Transverse colon (tissue), 3 donors: ENCODE data around the gene RUNX1.

Experiments
- POLR2A ChIP-seq: fragments of 450-650 bp; IDR thresholded peaks from one replicate; pipeline ENCODE4 v1.6.1; 2016; ENCODE audit warnings: antibody characterized with exemption, mild to moderate bottlenecking, moderate library complexity
- TF ChIP-seq, protein P1 (sequence below), 5 experiments: fragments of 200-600 bp in 3 of 5; fragments of 450-650 bp in 2 of 5; sonication (generic) in 3 of 5; IDR thresholded peaks; 1 replicate in 2 of 5; 2 replicates in 3 of 5; pipeline ENCODE4 v1.5.1; 2016 to 2017; ENCODE audit warnings: antibody characterized with exemption in 5 of 5, inconsistent platforms in 3 of 5, mild to moderate bottlenecking in 2 of 5, moderate library complexity in 1 of 5

DNA sequence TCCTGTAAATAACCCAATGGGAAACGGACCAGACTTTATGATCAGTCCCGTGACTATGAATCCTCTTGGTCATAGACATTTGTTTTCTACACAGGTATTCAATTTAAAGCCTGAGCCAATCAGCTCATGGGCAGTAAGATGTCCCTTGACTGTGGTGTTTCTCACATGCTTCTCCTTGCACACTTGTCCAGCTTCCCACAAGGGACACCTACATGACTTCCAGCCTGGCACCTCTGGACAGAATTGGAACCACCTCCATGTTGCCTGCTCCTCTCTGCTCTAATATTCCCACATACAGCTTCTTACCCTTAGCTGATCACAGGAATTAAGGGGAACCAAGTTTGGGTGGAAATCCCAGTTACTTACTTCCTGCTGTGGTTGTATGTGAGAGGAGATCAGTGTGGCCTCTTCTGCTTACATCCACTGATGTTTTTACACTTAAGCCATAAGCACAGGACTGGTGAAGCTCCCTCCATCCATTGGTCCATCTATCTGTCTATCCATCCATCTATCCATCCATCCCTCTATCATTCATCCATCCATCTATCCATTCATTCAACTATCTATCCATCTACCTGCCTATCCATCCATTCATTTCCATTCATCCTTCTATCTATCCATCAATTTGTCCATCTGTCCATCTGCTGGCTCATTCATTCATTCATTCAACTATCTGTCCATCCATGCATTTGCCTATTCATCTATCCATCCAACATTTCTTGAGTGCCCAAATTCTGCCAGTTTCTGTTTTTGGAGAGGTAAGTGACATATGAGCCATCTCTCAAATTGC lies 16.4 kb downstream of the RUNX1 start:
- TF ChIP-seq POLR2A = no peak
- TF ChIP-seq, protein P1, sequence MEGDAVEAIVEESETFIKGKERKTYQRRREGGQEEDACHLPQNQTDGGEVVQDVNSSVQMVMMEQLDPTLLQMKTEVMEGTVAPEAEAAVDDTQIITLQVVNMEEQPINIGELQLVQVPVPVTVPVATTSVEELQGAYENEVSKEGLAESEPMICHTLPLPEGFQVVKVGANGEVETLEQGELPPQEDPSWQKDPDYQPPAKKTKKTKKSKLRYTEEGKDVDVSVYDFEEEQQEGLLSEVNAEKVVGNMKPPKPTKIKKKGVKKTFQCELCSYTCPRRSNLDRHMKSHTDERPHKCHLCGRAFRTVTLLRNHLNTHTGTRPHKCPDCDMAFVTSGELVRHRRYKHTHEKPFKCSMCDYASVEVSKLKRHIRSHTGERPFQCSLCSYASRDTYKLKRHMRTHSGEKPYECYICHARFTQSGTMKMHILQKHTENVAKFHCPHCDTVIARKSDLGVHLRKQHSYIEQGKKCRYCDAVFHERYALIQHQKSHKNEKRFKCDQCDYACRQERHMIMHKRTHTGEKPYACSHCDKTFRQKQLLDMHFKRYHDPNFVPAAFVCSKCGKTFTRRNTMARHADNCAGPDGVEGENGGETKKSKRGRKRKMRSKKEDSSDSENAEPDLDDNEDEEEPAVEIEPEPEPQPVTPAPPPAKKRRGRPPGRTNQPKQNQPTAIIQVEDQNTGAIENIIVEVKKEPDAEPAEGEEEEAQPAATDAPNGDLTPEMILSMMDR (IDR thresholded peaks at IDR 0.05) = no peak
